ENCODE measurements around the gene VIM. TPM values are rescaled to one million over a fixed set of nuclear protein-coding genes. Genes with fewer than 3 reads are reported as not detected.

VIM gene
- total and polyA plus RNA-seq, 8 donors: 269 to 723 (median 496) TPM

- Histone ChIP-seq H3K27ac (no peak overlapping the region), H3K4me3 (no peak overlapping the region), H3K4me1 (peaks cover 5 to 32% (median 20%) of the 10 kb centered on the region in 4 donors), H3K36me3 (peaks cover 38 to 56% (median 53%) of the 10 kb centered on the region in 4 donors), H3K27me3 (no peaks in the 10 kb centered on the region), H3K9me3 (no peaks in the 10 kb centered on the region)
- WGBS, 5 donors: 80 to 82% (median 80%) methylated on average over 4 of the region's 4 CpGs
- no peak for TF ChIP-seq EP300 (IDR thresholded peaks at IDR 0.05)
- no peak for TF ChIP-seq CTCF (IDR thresholded peaks at IDR 0.05)
- peak in 1 of 3 donors; percentile 10 for TF ChIP-seq POLR2AphosphoS5 (IDR thresholded peaks at IDR 0.05)
- TF ChIP-seq POLR2A (IDR thresholded peaks at IDR 0.05): no peak
- intact Hi-C loops (cut with DNase I; ENCODE audit: low total_unique reads): no loop called here
- no peak for DNase-seq
Measured at GRCh38 chr10:17237915-17238444, 9.9 kb downstream of the VIM start.

GRCh38 chr10:17238445-17239291 lies 10.6 kb downstream of the VIM start:
- Histone ChIP-seq H3K27me3 (no peaks in the 10 kb centered on the region), H3K4me1 (peaks cover under 1 to 26% (median 14%) of the 10 kb centered on the region in 4 donors), H3K27ac (peak overlapping the region in 1 of 5 donors; percentile 36), H3K9me3 (no peaks in the 10 kb centered on the region), H3K4me3 (no peak overlapping the region), H3K36me3 (peaks cover 31 to 49% (median 46%) of the 10 kb centered on the region in 4 donors)
- DNase-seq: no peak
- intact Hi-C loops (cut with DNase I; ENCODE audit: low total_unique reads): no loop called here
- TF ChIP-seq CTCF (IDR thresholded peaks at IDR 0.05) (no peak), EP300 (IDR thresholded peaks at IDR 0.05) (no peak), POLR2A (IDR thresholded peaks at IDR 0.05) (no peak), POLR2AphosphoS5 (IDR thresholded peaks at IDR 0.05) (peak in 1 of 3 donors; percentile 24)
- WGBS, 5 donors: 61 to 78% (median 71%) methylated on average over 12 of the region's 12 CpGs

GRCh38 chr10:17239345-17240085 lies 11.5 kb downstream of the VIM start:
- intact Hi-C loops (cut with DNase I; ENCODE audit: low total_unique reads): no loop called here
- no peak for DNase-seq
- TF ChIP-seq EP300 (IDR thresholded peaks at IDR 0.05) (no peak), POLR2A (IDR thresholded peaks at IDR 0.05) (no peak), CTCF (IDR thresholded peaks at IDR 0.05) (no peak), POLR2AphosphoS5 (IDR thresholded peaks at IDR 0.05) (no peak)
- Histone ChIP-seq H3K36me3 (peaks cover 22 to 40% (median 38%) of the 10 kb centered on the region in 4 donors), H3K27me3 (no peaks in the 10 kb centered on the region), H3K9me3 (no peaks in the 10 kb centered on the region), H3K4me3 (no peak overlapping the region), H3K27ac (peak overlapping the region in 1 of 5 donors; percentile 36), H3K4me1 (peaks cover 0 to 17% (median 7%) of the 10 kb centered on the region in 4 donors)
- WGBS, 5 donors: 84 to 88% (median 86%) methylated on average over 6 of the region's 6 CpGs

GRCh38 chr10:17240096-17240495 lies 12.1 kb downstream of the VIM start:
- 91 to 98% (median 96%) methylated on average over 2 of the region's 2 CpGs for WGBS, 5 donors
- Histone ChIP-seq H3K27ac (no peak overlapping the region), H3K36me3 (peaks cover 17 to 35% (median 32%) of the 10 kb centered on the region in 4 donors), H3K4me3 (no peak overlapping the region), H3K4me1 (peaks cover 0 to 11% (median 3%) of the 10 kb centered on the region in 4 donors), H3K9me3 (no peaks in the 10 kb centered on the region), H3K27me3 (no peaks in the 10 kb centered on the region)
- no peak for DNase-seq
- intact Hi-C loops (cut with DNase I; ENCODE audit: low total_unique reads): no loop called here
- TF ChIP-seq POLR2AphosphoS5 (IDR thresholded peaks at IDR 0.05) (no peak), POLR2A (IDR thresholded peaks at IDR 0.05) (no peak), EP300 (IDR thresholded peaks at IDR 0.05) (no peak), CTCF (IDR thresholded peaks at IDR 0.05) (no peak)
